PC-9 (cell line): ENCODE data around the gene CRAMP1. TPM values are rescaled to one million over a fixed set of nuclear protein-coding genes. Genes with fewer than 3 reads are reported as not detected.
A peak's percentile ranks its signal among the peaks of the same experiment; 100 is the strongest.

Source experiments
- BruUV-seq: library from RNA; stranded (reverse); fragments of 400-500 nt; replicated peaks from 2 replicates; lab custom pipeline; 2021; lab: Mats Ljungman, UMichigan
- CTCF ChIA-PET: fragments of 300-600 bp; sonication (Branson Sonifier 250); formaldehyde crosslinking; loops from one replicate; lab custom pipeline; 2022; ENCODE audit warnings: antibody characterized with exemption; lab: Charles Lee
- POLR2A ChIA-PET: fragments of 300-600 bp; sonication (Branson Sonifier 250); formaldehyde crosslinking; loops from one replicate; lab custom pipeline; 2022; ENCODE audit warnings: antibody characterized with exemption; ENCODE audit not compliant: unreplicated experiment; lab: Charles Lee
- DNase-seq, 2 experiments: peaks; one replicate each; pipeline versions ENCODE4 v3.0.0 to v3.0.0-alpha.2; 2015 to 2022; ENCODE audit warnings: mixed read lengths in 1 of 2
- H2AFZ ChIP-seq: fragments of 200-600 bp; sonication (generic); 2 replicates; pipeline ENCODE4 v1.8.1; 2017; ENCODE audit warnings: antibody characterized with exemption
- H3F3A ChIP-seq: fragments of 200-600 bp; sonication (generic); 2 replicates; pipeline ENCODE4 v1.8.1; 2017; ENCODE audit warnings: antibody characterized with exemption, mild to moderate bottlenecking, low read depth; ENCODE audit not compliant: insufficient read depth
- H3K27ac ChIP-seq: fragments of 200-600 bp; sonication (generic); 2 replicates; pipeline ENCODE4 v1.6.1; 2016; ENCODE audit warnings: mixed run types
- H3K27me3 ChIP-seq: fragments of 200-600 bp; sonication (generic); 2 replicates; pipeline ENCODE4 v1.6.1; 2016; ENCODE audit warnings: low read depth, mixed run types; ENCODE audit not compliant: insufficient read depth
- H3K36me3 ChIP-seq: fragments of 200-600 bp; sonication (generic); 2 replicates; pipeline ENCODE4 v1.6.1; 2016; ENCODE audit warnings: low read depth, mixed run types
- H3K4me1 ChIP-seq: fragments of 200-600 bp; sonication (generic); replicated peaks from 2 replicates; pipeline ENCODE4 v1.6.1; 2016; ENCODE audit warnings: mixed run types; ENCODE audit not compliant: insufficient read depth
- H3K4me2 ChIP-seq: fragments of 200-600 bp; sonication (generic); 2 replicates; pipeline ENCODE4 v1.6.1; 2017; ENCODE audit warnings: mixed run types
- H3K4me3 ChIP-seq: fragments of 200-600 bp; sonication (generic); 2 replicates; pipeline ENCODE4 v1.6.1; 2016; ENCODE audit warnings: mixed run types
- H3K79me2 ChIP-seq: fragments of 200-600 bp; sonication (generic); 2 replicates; pipeline ENCODE4 v1.6.1; 2017; ENCODE audit warnings: low read depth, mixed run types
- H3K9me2 ChIP-seq: fragments of 200-600 bp; sonication (generic); 2 replicates; pipeline ENCODE4 v1.8.1; 2017; ENCODE audit warnings: mild to moderate bottlenecking; ENCODE audit not compliant: insufficient read depth
- H3K9me3 ChIP-seq: fragments of 200-600 bp; sonication (generic); 2 replicates; pipeline ENCODE4 v1.8.1; 2016; ENCODE audit warnings: low read depth; ENCODE audit not compliant: insufficient read depth
- H4K20me1 ChIP-seq: fragments of 200-600 bp; sonication (generic); 2 replicates; pipeline ENCODE4 v1.8.1; 2017; ENCODE audit not compliant: insufficient read depth
- CTCF ChIP-seq: fragments of 200-600 bp; sonication (generic); conservative IDR thresholded peaks from 2 replicates; pipeline ENCODE4 v1.6.1; 2017; ENCODE audit warnings: mixed run types, antibody characterized with exemption, mild to moderate bottlenecking, moderate library complexity
- EZH2 ChIP-seq: fragments of 200-600 bp; sonication (generic); IDR thresholded peaks from 2 replicates; pipeline ENCODE4 v1.8.0; 2017; ENCODE audit warnings: antibody characterized with exemption, low read depth
- intact Hi-C: fragments of 100-400 bp; cut with micrococcal nuclease; formaldehyde crosslinking; loops from one replicate; pipeline ENCODE4 v1.10.0; 2022; ENCODE audit not compliant: unreplicated experiment
- total RNA-seq: library from RNA; stranded (reverse); gene quantifications from 2 replicates; pipeline ENCODE4 v1.2.3, GENCODE V29; 2021

The CRAMP1 gene
- total RNA-seq, 1 experiment from 2014 or later, result 22.7 TPM

- TF ChIP-seq CTCF (no peak), EZH2 (no peak)
- H3K9me2 ChIP-seq, result no peaks in the 10 kb centered on the region
- no peak for DNase-seq
- peaks cover 16% of the 10 kb centered on the region for H3K4me1 ChIP-seq
- ChIA-PET CTCF (no interaction called here), POLR2A (no interaction called here)
- peaks cover 17% of the 10 kb centered on the region; the same call in 1 of the 2 replicates for H3K36me3 ChIP-seq
- H2AFZ ChIP-seq, result no peak overlapping the region
- H3K4me3 ChIP-seq, result no peak overlapping the region
- intact Hi-C loops, result no loop called here
- peaks cover 4% of the 10 kb centered on the region; the same call in 1 of the 2 replicates for H4K20me1 ChIP-seq
- no peaks in the 10 kb centered on the region for H3K9me3 ChIP-seq
- H3K79me2 ChIP-seq, result no peaks in the 10 kb centered on the region
- H3F3A ChIP-seq, result peaks cover 15% of the 10 kb centered on the region; the same call in 1 of the 2 replicates
- no TSS peak for BruUV-seq
- H3K4me2 ChIP-seq, result no peak overlapping the region
- no peaks in the 10 kb centered on the region for H3K27me3 ChIP-seq
- H3K27ac ChIP-seq, result no peak overlapping the region
Observed at GRCh38 chr16:1642753-1643152, 30.6 kb downstream of the CRAMP1 start.

- intact Hi-C loops, result no loop called here
- peaks cover 17% of the 10 kb centered on the region; the same call in 1 of the 2 replicates for H3K36me3 ChIP-seq
- BruUV-seq, result no TSS peak
Observed at GRCh38 chr16:1643521-1643920, 31.4 kb downstream of the CRAMP1 start.

GRCh38 chr16:1645914-1646525, 33.9 kb downstream of the CRAMP1 start:
- no peaks in the 10 kb centered on the region for H3K27me3 ChIP-seq
- H3K36me3 ChIP-seq, result peaks cover 20% of the 10 kb centered on the region
- BruUV-seq, result no TSS peak
- DNase-seq, result peak; percentile 40 to 46
- ChIA-PET POLR2A (no interaction called here), CTCF (interaction anchor here (0.6 kb wide), 1 partner anchor 60 kb away, joined by 3 read pairs; the partner anchor contains the start of gene MAPK8IP3)
- H3F3A ChIP-seq, result peaks cover 31% of the 10 kb centered on the region
- H3K4me1 ChIP-seq, result peaks cover 16% of the 10 kb centered on the region
- peaks cover 7% of the 10 kb centered on the region; the same call in 1 of the 2 replicates for H4K20me1 ChIP-seq
- H3K9me3 ChIP-seq, result no peaks in the 10 kb centered on the region
- peak overlapping the region; percentile 21; the same call in 1 of the 2 replicates for H3K4me2 ChIP-seq
- intact Hi-C loops, result no loop called here
- H3K79me2 ChIP-seq, result no peaks in the 10 kb centered on the region
- no peaks in the 10 kb centered on the region for H3K9me2 ChIP-seq
- H2AFZ ChIP-seq, result no peak overlapping the region
- H3K27ac ChIP-seq, result peak overlapping the region; percentile 30
- TF ChIP-seq EZH2 (no peak), CTCF (no peak)
- no peak overlapping the region for H3K4me3 ChIP-seq

More at GRCh38 chr16:1643521-1643920, 31.4 kb downstream of the CRAMP1 start:
- POLR2A ChIA-PET, result no interaction called here
- Histone ChIP-seq H3K4me2 (no peak overlapping the region), H3F3A (peaks cover 15% of the 10 kb centered on the region; the same call in 1 of the 2 replicates), H3K27me3 (no peaks in the 10 kb centered on the region), H3K27ac (no peak overlapping the region), H3K79me2 (no peaks in the 10 kb centered on the region), H4K20me1 (peaks cover 4% of the 10 kb centered on the region; the same call in 1 of the 2 replicates), H3K9me3 (no peaks in the 10 kb centered on the region), H2AFZ (no peak overlapping the region), H3K4me1 (peaks cover 16% of the 10 kb centered on the region), H3K9me2 (no peaks in the 10 kb centered on the region), H3K4me3 (no peak overlapping the region)
- CTCF ChIA-PET, result no interaction called here
- TF ChIP-seq CTCF (no peak), EZH2 (no peak)
- DNase-seq, result no peak
